Endothelial cell (in vitro differentiated cells): ENCODE results near the gene ANGEL2. TPM values are rescaled to one million over a fixed set of nuclear protein-coding genes. Genes with fewer than 3 reads are reported as not detected.
A peak's percentile ranks its signal among the peaks of the same experiment; 100 is the strongest.

Experiments used
- DNase-seq: peaks from one replicate; pipeline ENCODE4 v3.0.0; 2021; ENCODE audit warnings: low spot score
- H3K27ac Mint-ChIP-seq: one replicate; pipeline ENCODE4 v1.8.0; 2021; ENCODE audit warnings: mixed read lengths, inconsistent platforms; ENCODE audit not compliant: unreplicated experiment
- H3K27me3 Mint-ChIP-seq: one replicate; pipeline ENCODE4 v1.8.0; 2021; ENCODE audit warnings: mild to moderate bottlenecking, moderate library complexity, mixed read lengths, inconsistent platforms; ENCODE audit not compliant: unreplicated experiment
- H3K36me3 Mint-ChIP-seq: one replicate; pipeline ENCODE4 v1.8.0; 2021; ENCODE audit warnings: mild to moderate bottlenecking, low read depth, mixed read lengths, inconsistent platforms; ENCODE audit not compliant: unreplicated experiment
- H3K4me1 Mint-ChIP-seq: one replicate; pipeline ENCODE4 v1.8.0; 2021; ENCODE audit warnings: mild to moderate bottlenecking, mixed read lengths, inconsistent platforms; ENCODE audit not compliant: unreplicated experiment
- H3K4me3 Mint-ChIP-seq: one replicate; pipeline ENCODE4 v1.8.0; 2021; ENCODE audit warnings: mild to moderate bottlenecking, mixed read lengths, inconsistent platforms; ENCODE audit not compliant: unreplicated experiment
- H3K9me3 Mint-ChIP-seq: one replicate; pipeline ENCODE4 v1.8.0; 2021; ENCODE audit warnings: mixed read lengths, inconsistent platforms; ENCODE audit not compliant: unreplicated experiment
- CTCF ChIP-seq: fragments of 200-600 bp; sonication (generic); IDR thresholded peaks from one replicate; pipeline ENCODE4 v1.5.0; 2021; ENCODE audit warnings: antibody characterized with exemption; ENCODE audit not compliant: unreplicated experiment
- total RNA-seq: library from RNA; stranded (reverse); fragmentation: NEBNext Ultra II Directional; extraction: Animal tissue kit (Norgen Biotek cat#: 25700); gene quantifications from one replicate; pipeline ENCODE4 v1.2.1, GENCODE V29; 2021; ENCODE audit not compliant: unreplicated experiment

The ANGEL2 gene
- total RNA-seq, 1 donor from 2014 or later: 32.4 TPM

GRCh38 chr1:212990276-212990675, 25.4 kb downstream of the ANGEL2 start:
- Mint-ChIP-seq H3K36me3 (no peaks in the 10 kb centered on the region), H3K27me3 (no peaks in the 10 kb centered on the region), H3K4me1 (peaks cover 12% of the 10 kb centered on the region), H3K27ac (no peak overlapping the region), H3K4me3 (no peak overlapping the region), H3K9me3 (no peaks in the 10 kb centered on the region)
- DNase-seq: no peak
- TF ChIP-seq CTCF: no peak

GRCh38 chr1:212987702-212988322, 27.9 kb downstream of the ANGEL2 start:
- Mint-ChIP-seq H3K27ac (no peak overlapping the region), H3K36me3 (no peaks in the 10 kb centered on the region), H3K27me3 (peaks cover 5% of the 10 kb centered on the region), H3K4me3 (no peak overlapping the region), H3K4me1 (peaks cover 12% of the 10 kb centered on the region), H3K9me3 (no peaks in the 10 kb centered on the region)
- no peak for TF ChIP-seq CTCF
- no peak for DNase-seq

GRCh38 chr1:212986551-212986950, 29.1 kb downstream of the ANGEL2 start:
- no peak overlapping the region for H3K27ac Mint-ChIP-seq
- no peaks in the 10 kb centered on the region for H3K9me3 Mint-ChIP-seq
- peaks cover 12% of the 10 kb centered on the region for H3K4me1 Mint-ChIP-seq
- DNase-seq: no peak
- H3K36me3 Mint-ChIP-seq: no peaks in the 10 kb centered on the region
- TF ChIP-seq CTCF: no peak
- H3K4me3 Mint-ChIP-seq: no peak overlapping the region
- peaks cover 5% of the 10 kb centered on the region for H3K27me3 Mint-ChIP-seq

GRCh38 chr1:212984522-212985291, 31.0 kb downstream of the ANGEL2 start:
- TF ChIP-seq CTCF: no peak
- Mint-ChIP-seq H3K27me3 (peaks cover 8% of the 10 kb centered on the region), H3K9me3 (no peaks in the 10 kb centered on the region), H3K4me1 (peaks cover 9% of the 10 kb centered on the region), H3K27ac (no peak overlapping the region), H3K4me3 (peak overlapping the region; percentile 3), H3K36me3 (no peaks in the 10 kb centered on the region)
- DNase-seq: no peak

- peaks cover 4% of the 10 kb centered on the region for H3K4me1 Mint-ChIP-seq
- no peak for DNase-seq
- H3K27ac Mint-ChIP-seq: no peak overlapping the region
- H3K4me3 Mint-ChIP-seq: no peak overlapping the region
- H3K36me3 Mint-ChIP-seq: no peaks in the 10 kb centered on the region
- no peaks in the 10 kb centered on the region for H3K9me3 Mint-ChIP-seq
- peaks cover 8% of the 10 kb centered on the region for H3K27me3 Mint-ChIP-seq
- TF ChIP-seq CTCF: no peak
Measured at GRCh38 chr1:212983482-212983881, 32.2 kb downstream of the ANGEL2 start.
